Kidney (tissue), 14 donors: ENCODE results near the gene TRMT1. TPM values are rescaled to one million over a fixed set of nuclear protein-coding genes. Genes with fewer than 3 reads are reported as not detected.
A peak's percentile ranks its signal among the peaks of the same experiment; 100 is the strongest.

ENCODE experiments used
- DNase-seq, 5 donors: peaks; one replicate each; pipeline ENCODE4 v3.0.0-alpha.2; 2013 to 2020
- FAIRE-seq: peaks from 2 replicates; lab custom pipeline; 2012; peaks lifted over from hg19 to GRCh38; lab: Jason Lieb, UNC
- H3K27ac ChIP-seq, 2 donors: one replicate each; pipeline ENCODE4 v1.7.0; 2013; ENCODE audit warnings: low read depth in 2 of 2, low read length in 2 of 2, inconsistent platforms in 1 of 2
- H3K27me3 ChIP-seq: one replicate; pipeline ENCODE4 v1.7.1; 2013; ENCODE audit warnings: low read length, inconsistent platforms; ENCODE audit not compliant: control insufficient read depth, insufficient read depth
- H3K36me3 ChIP-seq, 3 donors: one replicate each; pipeline versions ENCODE4 v1.7.0 to v1.7.1; 2013; ENCODE audit warnings: low read length in 3 of 3, control low read depth in 1 of 3, inconsistent platforms in 1 of 3; ENCODE audit not compliant: insufficient read depth in 3 of 3, control insufficient read depth in 2 of 3
- H3K4me1 ChIP-seq, 3 donors: one replicate each; pipeline versions ENCODE4 v1.7.0 to v1.7.1; 2013; ENCODE audit warnings: low read length in 3 of 3, inconsistent platforms in 1 of 3, low read depth in 1 of 3; ENCODE audit not compliant: control insufficient read depth in 2 of 3, insufficient read depth in 2 of 3
- H3K4me3 ChIP-seq, 3 donors: one replicate each; pipeline versions ENCODE4 v1.7.0 to v1.8.1; 2013; ENCODE audit warnings: low read length in 3 of 3, control low read depth in 1 of 3, inconsistent platforms in 1 of 3
- H3K9ac ChIP-seq, 3 donors: one replicate each; pipeline versions ENCODE4 v1.7.0 to v1.7.1; 2013; ENCODE audit warnings: low read length in 3 of 3, control low read depth in 1 of 3, inconsistent platforms in 1 of 3
- H3K9me3 ChIP-seq, 3 donors: one replicate each; pipeline versions ENCODE4 v1.7.0 to v1.7.1; 2013; ENCODE audit warnings: low read length in 3 of 3, control low read depth in 1 of 3, inconsistent platforms in 1 of 3; ENCODE audit not compliant: control insufficient read depth in 2 of 3, insufficient read depth in 1 of 3
- intact Hi-C: fragments of 100-400 bp; cut with DNase I; formaldehyde crosslinking; loops from one replicate; pipeline ENCODE4 v1.11.1; 2022
- polyA plus RNA-seq: library from polyadenylated mRNA; stranded (reverse); fragments of 350-450 nt; fragmentation: Illumina TruSeq; extraction: RNeasy Lipid Tissue Mini Kit (QIAGEN cat#74804); gene quantifications from one replicate; pipeline ENCODE4 v1.2.3, GENCODE V29; 2014; ENCODE audit warnings: low read depth, low replicate concordance; ENCODE audit not compliant: insufficient read depth
- total RNA-seq: library from RNA; stranded (reverse); fragmentation: NEBNext Ultra II Directional; extraction: Animal tissue kit (Norgen Biotek cat#: 25700); gene quantifications from one replicate; pipeline ENCODE4 v1.2.1, GENCODE V29; 2021
- TF ChIP-seq, protein P1 (sequence below): IDR thresholded peaks from 3 replicates; pipeline ENCODE4 v1.5.1; 2012; ENCODE audit warnings: mild to moderate bottlenecking, moderate library complexity, borderline replicate concordance; ENCODE audit not compliant: insufficient read depth; ENCODE audit errors: extremely low read depth
- donor health status: control.
- donor health status: control.
- donor health status: control.
- donor health status: control.
- donor health status: control.
- donor health status: DM: yes; HTN: yes; CAD: no.
- donor health status: Normal renal cell carcinoma (clear cell type).

TRMT1 gene
- total and polyA plus RNA-seq, 2 donors from 2014 or later, result 22.7 to 40.0 TPM

DNA sequence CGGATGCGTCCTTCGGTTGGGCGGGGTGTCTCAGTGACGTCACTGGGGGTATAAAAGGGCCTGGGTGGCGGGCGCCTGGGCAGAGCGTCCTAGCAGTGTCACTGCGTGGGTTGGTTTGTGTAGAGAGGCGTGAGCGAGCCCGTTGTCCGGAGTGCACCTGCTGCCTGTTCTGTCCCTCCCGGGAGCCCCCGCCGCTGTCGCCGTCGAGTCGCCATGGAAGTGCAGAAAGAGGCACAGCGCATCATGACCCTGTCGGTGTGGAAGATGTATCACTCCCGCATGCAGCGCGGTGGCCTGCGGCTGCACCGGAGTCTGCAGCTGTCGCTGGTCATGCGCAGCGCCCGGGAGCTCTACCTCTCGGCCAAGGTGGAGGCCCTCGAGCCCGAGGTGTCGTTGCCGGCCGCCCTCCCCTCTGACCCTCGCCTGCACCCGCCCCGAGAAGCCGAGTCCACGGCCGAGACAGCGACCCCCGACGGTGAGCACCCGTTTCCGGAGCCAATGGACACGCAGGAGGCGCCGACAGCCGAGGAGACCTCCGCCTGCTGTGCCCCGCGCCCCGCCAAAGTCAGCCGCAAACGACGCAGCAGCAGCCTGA lies 36.5 kb upstream of the TRMT1 start:
- H3K4me3 ChIP-seq, result peak overlapping the region; percentile 93 to 99 (median 95)
- FAIRE-seq (peak; percentile 50), DNase-seq (peak; percentile 98 to 99 (median 99))
- H3K27ac ChIP-seq, result peak overlapping the region; percentile 98
- H3K36me3 ChIP-seq, result no peaks in the 10 kb centered on the region
- TF ChIP-seq, protein P1, sequence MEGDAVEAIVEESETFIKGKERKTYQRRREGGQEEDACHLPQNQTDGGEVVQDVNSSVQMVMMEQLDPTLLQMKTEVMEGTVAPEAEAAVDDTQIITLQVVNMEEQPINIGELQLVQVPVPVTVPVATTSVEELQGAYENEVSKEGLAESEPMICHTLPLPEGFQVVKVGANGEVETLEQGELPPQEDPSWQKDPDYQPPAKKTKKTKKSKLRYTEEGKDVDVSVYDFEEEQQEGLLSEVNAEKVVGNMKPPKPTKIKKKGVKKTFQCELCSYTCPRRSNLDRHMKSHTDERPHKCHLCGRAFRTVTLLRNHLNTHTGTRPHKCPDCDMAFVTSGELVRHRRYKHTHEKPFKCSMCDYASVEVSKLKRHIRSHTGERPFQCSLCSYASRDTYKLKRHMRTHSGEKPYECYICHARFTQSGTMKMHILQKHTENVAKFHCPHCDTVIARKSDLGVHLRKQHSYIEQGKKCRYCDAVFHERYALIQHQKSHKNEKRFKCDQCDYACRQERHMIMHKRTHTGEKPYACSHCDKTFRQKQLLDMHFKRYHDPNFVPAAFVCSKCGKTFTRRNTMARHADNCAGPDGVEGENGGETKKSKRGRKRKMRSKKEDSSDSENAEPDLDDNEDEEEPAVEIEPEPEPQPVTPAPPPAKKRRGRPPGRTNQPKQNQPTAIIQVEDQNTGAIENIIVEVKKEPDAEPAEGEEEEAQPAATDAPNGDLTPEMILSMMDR, result no peak
- H3K9ac ChIP-seq, result peak overlapping the region; percentile 83 to 99 (median 91)
- H3K27me3 ChIP-seq, result no peaks in the 10 kb centered on the region
- intact Hi-C loops, result no loop called here
- no peaks in the 10 kb centered on the region for H3K9me3 ChIP-seq
- peaks cover 0 to 15% (median 0%) of the 10 kb centered on the region in 3 donors for H3K4me1 ChIP-seq

DNA sequence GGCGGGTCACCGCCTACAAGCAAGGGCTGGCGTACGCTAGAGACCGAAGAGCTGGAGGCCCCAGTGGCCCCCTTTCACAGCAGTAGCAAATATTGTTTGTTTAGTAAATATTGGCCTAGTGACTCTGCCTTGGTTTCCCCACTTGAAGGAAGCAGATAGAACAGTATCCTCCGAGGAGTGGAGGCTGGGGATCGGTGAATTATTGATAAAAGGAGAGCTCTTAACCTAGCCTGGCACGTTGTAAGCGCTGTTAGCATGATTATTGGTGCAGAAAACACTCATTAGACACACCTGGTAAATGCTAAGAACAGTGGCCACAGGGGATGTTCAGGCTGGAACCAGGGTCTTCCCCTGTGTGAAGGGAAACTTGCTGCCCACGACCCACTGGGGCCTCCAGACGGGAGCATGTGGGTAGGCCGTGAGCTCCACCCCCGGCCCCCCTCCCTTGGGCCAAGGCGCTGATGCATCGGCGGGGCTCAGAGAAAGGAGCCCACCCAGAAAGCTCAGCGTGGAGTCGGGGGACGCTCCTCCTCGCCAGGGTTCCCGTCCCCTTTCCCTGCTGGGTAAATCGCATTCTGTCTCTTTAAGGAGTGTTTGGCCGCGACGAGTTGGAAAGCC lies 35.9 kb upstream of the TRMT1 start:
- TF ChIP-seq, protein P1, result no peak
- Histone ChIP-seq H3K9me3 (no peaks in the 10 kb centered on the region), H3K9ac (peak overlapping the region; percentile 83 to 91 (median 83)), H3K27me3 (no peaks in the 10 kb centered on the region), H3K4me3 (peak overlapping the region; percentile 93 to 99 (median 95)), H3K4me1 (peaks cover 0 to 15% (median 0%) of the 10 kb centered on the region in 3 donors), H3K36me3 (no peaks in the 10 kb centered on the region), H3K27ac (peak overlapping the region; percentile 98)
- intact Hi-C loops, result no loop called here
- no peak for DNase-seq
- FAIRE-seq, result no peak

DNA sequence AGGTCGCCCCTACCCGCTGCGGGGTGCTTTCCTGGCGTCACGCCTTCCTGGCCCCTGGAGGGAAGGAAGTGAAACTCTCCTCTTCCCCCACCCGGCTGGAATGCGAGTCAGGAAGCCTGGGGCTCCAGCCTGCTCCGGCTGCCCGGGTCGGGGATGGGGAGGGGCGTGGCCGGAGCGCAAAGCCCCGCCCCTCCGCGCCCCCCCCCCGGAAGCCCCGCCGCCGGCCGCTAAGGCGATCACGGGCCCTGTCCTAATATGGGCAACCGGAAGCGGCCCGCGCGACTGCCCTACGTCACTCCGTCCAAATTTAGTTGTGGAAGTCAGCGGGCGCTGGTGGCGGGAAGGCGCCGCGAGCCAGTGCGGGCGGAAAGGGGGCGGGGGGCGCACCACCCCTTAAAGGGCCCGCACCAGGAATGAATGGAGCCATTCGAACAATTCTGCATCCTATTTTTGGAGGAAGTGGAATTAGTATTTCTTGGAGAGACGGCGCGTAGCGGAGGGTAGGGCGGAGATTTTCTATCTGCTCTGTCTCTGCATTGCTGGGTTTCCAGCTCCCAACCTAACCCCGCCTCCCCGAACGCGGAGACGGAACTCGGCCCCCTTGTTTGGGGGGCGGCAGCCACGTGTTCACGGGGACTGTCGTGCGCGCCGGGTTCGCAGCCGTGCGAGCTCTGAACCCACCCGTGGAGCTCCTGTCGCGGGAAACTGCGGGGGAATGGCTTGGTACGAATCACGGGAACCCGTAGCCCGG lies 35.2 kb upstream of the TRMT1 start:
- H3K27ac ChIP-seq, result peak overlapping the region; percentile 98 to 100
- no peaks in the 10 kb centered on the region for H3K9me3 ChIP-seq
- peak overlapping the region; percentile 96 to 99 (median 98) for H3K4me3 ChIP-seq
- FAIRE-seq, result no peak
- TF ChIP-seq, protein P1, result no peak
- DNase-seq, result peak; percentile 99
- peaks cover 0 to 12% (median 0%) of the 10 kb centered on the region in 3 donors for H3K4me1 ChIP-seq
- peak overlapping the region; percentile 95 to 100 (median 98) for H3K9ac ChIP-seq
- intact Hi-C loops, result no loop called here
- no peaks in the 10 kb centered on the region for H3K27me3 ChIP-seq
- no peaks in the 10 kb centered on the region for H3K36me3 ChIP-seq
